B cell (primary cell): ENCODE data around the gene LGI4.

ENCODE experiments used
- CTCF ChIP-seq: fragments of 200-600 bp; IDR thresholded peaks from one replicate; pipeline ENCODE4 v1.8.0; 2022; ENCODE audit warnings: antibody characterized with exemption, mild to moderate bottlenecking
- EZH2 ChIP-seq: IDR thresholded peaks from 2 replicates; pipeline ENCODE4 v1.6.1; 2012; ENCODE audit warnings: borderline replicate concordance, low read depth, mild to moderate bottlenecking, moderate library complexity, low read length; ENCODE audit not compliant: insufficient read depth, poor library complexity, severe bottlenecking

- TF ChIP-seq CTCF (no peak), EZH2 (no peak)
Measured at GRCh38 chr19:35164418-35164817, 29.6 kb upstream of the LGI4 start.
